ENCODE measurements around the gene SUPV3L1. TPM values are rescaled to one million over a fixed set of nuclear protein-coding genes. Genes with fewer than 3 reads are reported as not detected.

Gene SUPV3L1
- total RNA-seq, 1 donor from 2014 or later, result 21.3 TPM

- no peak for DNase-seq
Measured at GRCh38 chr10:69208761-69209160, 28.7 kb downstream of the SUPV3L1 start.

- no peak for DNase-seq
Measured at GRCh38 chr10:69209787-69210484, 29.9 kb downstream of the SUPV3L1 start.

- no peak for DNase-seq
Measured at GRCh38 chr10:69211104-69211503, 31.1 kb downstream of the SUPV3L1 start.

- DNase-seq, result no peak
Measured at GRCh38 chr10:69211524-69211923, 31.5 kb downstream of the SUPV3L1 start.

GRCh38 chr10:69213591-69214311 lies 33.7 kb downstream of the SUPV3L1 start:
- no peak for DNase-seq

- no peak for DNase-seq
Measured at GRCh38 chr10:69214666-69215131, 34.7 kb downstream of the SUPV3L1 start.

- no peak for DNase-seq
Measured at GRCh38 chr10:69215405-69216171, 35.6 kb downstream of the SUPV3L1 start.

GRCh38 chr10:69216577-69217118 lies 36.6 kb downstream of the SUPV3L1 start:
- DNase-seq, result no peak

- DNase-seq, result no peak
Measured at GRCh38 chr10:69217119-69217754, 37.2 kb downstream of the SUPV3L1 start.

GRCh38 chr10:69218831-69219230 lies 38.8 kb downstream of the SUPV3L1 start:
- no peak for DNase-seq

GRCh38 chr10:69220041-69220451 lies 40.0 kb downstream of the SUPV3L1 start, which contains the start of gene HKDC1:
TSS of gene HKDC1 (plus strand) at chr10:69220332. CDS start at chr10:69220436, 104 bp downstream.
- no peak for DNase-seq

GRCh38 chr10:69220507-69220906 lies 40.5 kb downstream of the SUPV3L1 start:
- DNase-seq, result no peak

- no peak for DNase-seq
Measured at GRCh38 chr10:69222157-69223027, 42.4 kb downstream of the SUPV3L1 start.

GRCh38 chr10:69223028-69223342 lies 43.0 kb downstream of the SUPV3L1 start:
- no peak for DNase-seq

- no peak for DNase-seq
Measured at GRCh38 chr10:69224862-69225657, 45.0 kb downstream of the SUPV3L1 start.

- DNase-seq, result no peak
Measured at GRCh38 chr10:69225681-69226080, 45.6 kb downstream of the SUPV3L1 start.

GRCh38 chr10:69226919-69227450 lies 47.0 kb downstream of the SUPV3L1 start:
- DNase-seq, result no peak

- no peak for DNase-seq
Measured at GRCh38 chr10:69228151-69228550, 48.1 kb downstream of the SUPV3L1 start.

- no peak for DNase-seq
Measured at GRCh38 chr10:69229616-69229916, 49.5 kb downstream of the SUPV3L1 start.

- no peak for DNase-seq
Measured at GRCh38 chr10:69230128-69230527, 50.1 kb downstream of the SUPV3L1 start.

Measured in skin of body (tissue), 2 donors.